HepG2 (cell line): Measurements from ENCODE around the gene PHRF1. TPM values are rescaled to one million over a fixed set of nuclear protein-coding genes. Genes with fewer than 3 reads are reported as not detected.

Source experiments
- CENPT ChIP-seq: sonication (generic); formaldehyde crosslinking; IDR thresholded peaks from 2 replicates; pipeline ENCODE4 v1.8.0; 2022; ENCODE audit warnings: low read depth, mild to moderate bottlenecking, moderate library complexity, missing genetic modification reagents
- CSRNP2 ChIP-seq: sonication (generic); formaldehyde crosslinking; conservative IDR thresholded peaks from 2 replicates; pipeline ENCODE4 v1.8.0; 2022; ENCODE audit warnings: low read depth, missing genetic modification reagents
- FOXM1 ChIP-seq: sonication (generic); formaldehyde crosslinking; IDR thresholded peaks from 2 replicates; pipeline ENCODE4 v1.5.0; 2020; ENCODE audit warnings: missing genetic modification reagents
- ISL2 ChIP-seq: sonication (generic); formaldehyde crosslinking; IDR thresholded peaks from 2 replicates; pipeline ENCODE4 v1.5.0; 2020; ENCODE audit warnings: missing genetic modification reagents
- KLF13 ChIP-seq: sonication (generic); formaldehyde crosslinking; IDR thresholded peaks from 2 replicates; pipeline ENCODE4 v1.4.0; 2020; ENCODE audit warnings: mild to moderate bottlenecking, missing genetic modification reagents
- KMT2A ChIP-seq: sonication (generic); formaldehyde crosslinking; IDR thresholded peaks from 2 replicates; pipeline ENCODE4 v1.4.0; 2020; ENCODE audit warnings: missing genetic modification reagents
- MBNL3 ChIP-seq: fragments of 250-450 bp; sonication (Bioruptor Pico); conservative IDR thresholded peaks from 2 replicates; pipeline ENCODE4 v1.8.0; 2022; ENCODE audit warnings: mild to moderate bottlenecking, inconsistent platforms
- MTA1 ChIP-seq: sonication (generic); formaldehyde crosslinking; IDR thresholded peaks from 2 replicates; pipeline ENCODE4 v1.4.0; 2020; ENCODE audit warnings: missing genetic modification reagents, mild to moderate bottlenecking, borderline replicate concordance
- NCOA5 ChIP-seq: sonication (generic); formaldehyde crosslinking; IDR thresholded peaks from 2 replicates; pipeline ENCODE4 v1.4.0; 2020; ENCODE audit warnings: missing genetic modification reagents
- PTBP1 ChIP-seq: fragments of 200-400 bp; formaldehyde crosslinking; IDR thresholded peaks from 2 replicates; pipeline ENCODE4 v1.6.1; 2018; ENCODE audit warnings: low read length, low read depth; ENCODE audit not compliant: poor library complexity, severe bottlenecking
- REXO4 ChIP-seq: sonication (generic); formaldehyde crosslinking; IDR thresholded peaks from 2 replicates; pipeline ENCODE4 v1.8.0; 2022; ENCODE audit warnings: missing genetic modification reagents, mild to moderate bottlenecking, borderline replicate concordance
- TFE3 ChIP-seq: IDR thresholded peaks from 2 replicates; pipeline ENCODE4 v1.6.1; 2016
- XRCC5 ChIP-seq: fragments of 200-400 bp; formaldehyde crosslinking; optimal IDR thresholded peaks from 2 replicates; pipeline ENCODE3; 2017; ENCODE audit warnings: mild to moderate bottlenecking, low read length
- ZNF180 ChIP-seq: sonication (generic); formaldehyde crosslinking; IDR thresholded peaks from 2 replicates; pipeline ENCODE4 v1.4.0; 2020; ENCODE audit warnings: low read depth, missing genetic modification reagents, borderline replicate concordance
- ZNF430 ChIP-seq: sonication (generic); formaldehyde crosslinking; IDR thresholded peaks from 2 replicates; pipeline ENCODE4 v1.9.0; 2021; ENCODE audit warnings: mild to moderate bottlenecking, missing genetic modification reagents
- ZNF597 ChIP-seq: sonication (generic); formaldehyde crosslinking; IDR thresholded peaks from 2 replicates; pipeline ENCODE4 v1.5.0; 2020; ENCODE audit warnings: missing genetic modification reagents
- ZNF713 ChIP-seq: sonication (generic); formaldehyde crosslinking; IDR thresholded peaks from 2 replicates; pipeline ENCODE4 v1.4.0; 2020; ENCODE audit warnings: mild to moderate bottlenecking, missing genetic modification reagents
- ZNF740 ChIP-seq: sonication (generic); formaldehyde crosslinking; IDR thresholded peaks from 2 replicates; pipeline ENCODE4 v1.4.0; 2020; ENCODE audit warnings: missing genetic modification reagents
- ZSCAN20 ChIP-seq: sonication (generic); formaldehyde crosslinking; IDR thresholded peaks from 2 replicates; pipeline ENCODE4 v1.4.0; 2020; ENCODE audit warnings: missing genetic modification reagents, mild to moderate bottlenecking, borderline replicate concordance
- polyA plus RNA-seq, 8 experiments: library from polyadenylated mRNA; depleted of rRNA in 3 of 8; stranded (reverse) in 7 of 8; unstranded in 1 of 8; fragments of >200 nt; fragmentation: Illumina TruSeq in 4 of 8; extraction: Trizol in 4 of 8; gene quantifications; 2 replicates each; pipeline versions ENCODE4 v1.2.1 to v1.2.3, GENCODE V29; 2011 to 2016; ENCODE audit warnings: low read depth in 4 of 8, missing spikeins in 1 of 8, mixed read lengths in 1 of 8; ENCODE audit not compliant: insufficient read depth in 1 of 8
- total RNA-seq, 5 experiments: library from RNA; depleted of rRNA; stranded (reverse); fragments of >200 nt; fragmentation: Illumina TruSeq; extraction: Trizol; gene quantifications; 2 replicates each; pipeline ENCODE4 v1.2.3, GENCODE V29; 2016; ENCODE audit warnings: low read depth in 1 of 5

PHRF1 gene
- total and polyA plus RNA-seq, 2 of the 13 experiments (the other 11 are each of a cell fraction or from before 2014, with no cell fraction given): 8.2 to 16.7 TPM

GRCh38 chr11:567629-568292, 8.5 kb upstream of the PHRF1 start (continued):
- no peak for TF ChIP-seq ZNF180 (CRISPR knock-in tag)
- no peak for TF ChIP-seq ZNF740
- no peak for TF ChIP-seq ZNF713
- TF ChIP-seq FOXM1: no peak
- TF ChIP-seq ZNF430: peak; percentile 37; the same call in 1 of the 2 replicates
- no peak for TF ChIP-seq TFE3 (CRISPR knock-in tag)
- TF ChIP-seq MBNL3 (CRISPR knock-in tag): no peak
- TF ChIP-seq CENPT: no peak
- TF ChIP-seq PTBP1: peak; percentile 33
- TF ChIP-seq ZNF597 (CRISPR knock-in tag): no peak
- TF ChIP-seq KLF13 (CRISPR knock-in tag): no peak
- TF ChIP-seq KMT2A (CRISPR knock-in tag): 0 out of 2 replicates have a peak, but pooled peaks have one; percentile 33
- TF ChIP-seq ZSCAN20: no peak
- TF ChIP-seq XRCC5: no peak
- no peak for TF ChIP-seq REXO4 (CRISPR knock-in tag)
- TF ChIP-seq MTA1 (CRISPR knock-in tag): no peak
- TF ChIP-seq ISL2 (CRISPR knock-in tag): 0 out of 2 replicates have a peak, but pooled peaks have one; percentile 5
- TF ChIP-seq CSRNP2 (CRISPR knock-in tag): no peak
- no peak for TF ChIP-seq NCOA5 (CRISPR knock-in tag)
